Panc1 (cell line): ENCODE measurements around the gene EIF2S2. TPM values are rescaled to one million over a fixed set of nuclear protein-coding genes. Genes with fewer than 3 reads are reported as not detected.
"Not testable (repeated sequence)": the region's sequence is repeated elsewhere in the genome, so short reads cannot be mapped to it uniquely, and the experiment has no call there.

Source experiments
- ATAC-seq: fragments of 200-7000 bp; cut with Tn5 transposase; 2 replicates; pipeline ENCODE4 v1.9.1; 2020; ENCODE audit warnings: mild to moderate bottlenecking, moderate library complexity
- BruUV-seq: library from RNA; stranded (reverse); fragments of 400-500 nt; replicated peaks from 2 replicates; lab custom pipeline; 2021; lab: Mats Ljungman, UMichigan
- CTCF ChIA-PET: fragments of 300-600 bp; sonication (Branson Sonifier 250); formaldehyde crosslinking; loops from one replicate; lab custom pipeline; 2022; ENCODE audit warnings: antibody characterized with exemption; lab: Charles Lee
- POLR2A ChIA-PET: fragments of 300-600 bp; sonication (Branson Sonifier 250); formaldehyde crosslinking; loops from one replicate; lab custom pipeline; 2022; ENCODE audit warnings: antibody characterized with exemption; lab: Charles Lee
- DNase-seq: peaks from one replicate; pipeline ENCODE4 v3.0.0-alpha.2; 2010; ENCODE audit warnings: low read depth, low spot score
- H3K27ac ChIP-seq: 2 replicates; pipeline ENCODE4 v1.5.1; 2011; ENCODE audit warnings: mild to moderate bottlenecking, low read length, inconsistent platforms
- H3K27me3 ChIP-seq: fragments of 200-500 bp; sonication (Bioruptor generic); 2 replicates; pipeline ENCODE4 v1.6.0; 2014; ENCODE audit warnings: low read length, inconsistent platforms; ENCODE audit not compliant: control insufficient read depth, insufficient read depth
- H3K36me3 ChIP-seq: fragments of 200-500 bp; sonication (Bioruptor generic); 2 replicates; pipeline ENCODE4 v1.5.1; 2014; ENCODE audit warnings: inconsistent platforms, mild to moderate bottlenecking, low read length, moderate library complexity; ENCODE audit not compliant: control insufficient read depth, insufficient read depth
- H3K4me1 ChIP-seq: 2 replicates; pipeline ENCODE4 v1.5.1; 2011; ENCODE audit warnings: inconsistent platforms, mild to moderate bottlenecking, low read length, moderate library complexity; ENCODE audit not compliant: control insufficient read depth, insufficient read depth
- H3K4me3 ChIP-seq, 2 experiments: 2 replicates each; pipeline ENCODE4 v1.5.1; 2011 to 2012; ENCODE audit warnings: low read depth in 2 of 2, low read length in 2 of 2, mild to moderate bottlenecking in 2 of 2, inconsistent platforms in 1 of 2, moderate library complexity in 1 of 2
- H3K9me3 ChIP-seq: fragments of 200-500 bp; sonication (Bioruptor generic); 2 replicates; pipeline ENCODE4 v1.5.1; 2014; ENCODE audit warnings: low read depth, mild to moderate bottlenecking, inconsistent platforms, low read length, moderate library complexity; ENCODE audit not compliant: control insufficient read depth, insufficient read depth
- CTCF ChIP-seq: fragments of 450-650 bp; IDR thresholded peaks from 2 replicates; pipeline ENCODE4 v1.5.1; 2017; ENCODE audit warnings: mild to moderate bottlenecking
- POLR2AphosphoS5 ChIP-seq: IDR thresholded peaks from 2 replicates; pipeline ENCODE4 v1.6.1; 2012; ENCODE audit warnings: mild to moderate bottlenecking, low read depth, low read length, moderate library complexity
- REST ChIP-seq, 2 experiments: IDR thresholded peaks; 2 replicates each; pipeline ENCODE4 v1.6.1; 2011 to 2012; ENCODE audit warnings: low read depth in 2 of 2, control low read depth in 1 of 2, low read length in 1 of 2, mild to moderate bottlenecking in 1 of 2, moderate library complexity in 1 of 2; ENCODE audit not compliant: insufficient read depth in 1 of 2
- SIN3A ChIP-seq: IDR thresholded peaks from 2 replicates; pipeline ENCODE4 v1.6.1; 2012; ENCODE audit warnings: low read depth, mild to moderate bottlenecking, low read length, moderate library complexity, borderline replicate concordance; ENCODE audit not compliant: insufficient read depth
- TCF7L2 ChIP-seq: IDR thresholded peaks from 2 replicates; pipeline ENCODE4 v1.6.1; 2011; ENCODE audit warnings: mild to moderate bottlenecking, low read depth, low read length, inconsistent platforms
- in situ Hi-C: cut with HindIII; loops from 2 replicates; pipeline ENCODE4 v1.10.0; 2016; ENCODE audit warnings: low sequenced_read_pairs, low pct_unique_long_range_greater_than_20kb
- intact Hi-C: fragments of 100-400 bp; cut with micrococcal nuclease; formaldehyde crosslinking; loops from one replicate; pipeline ENCODE4 v1.10.0; 2022; ENCODE audit not compliant: unreplicated experiment
- total RNA-seq: library from RNA; stranded (reverse); gene quantifications from one replicate; pipeline ENCODE4 v1.2.1, GENCODE V29; 2021; ENCODE audit not compliant: unreplicated experiment

The EIF2S2 gene
- total RNA-seq, 1 experiment from 2014 or later = 82.0 TPM

DNA sequence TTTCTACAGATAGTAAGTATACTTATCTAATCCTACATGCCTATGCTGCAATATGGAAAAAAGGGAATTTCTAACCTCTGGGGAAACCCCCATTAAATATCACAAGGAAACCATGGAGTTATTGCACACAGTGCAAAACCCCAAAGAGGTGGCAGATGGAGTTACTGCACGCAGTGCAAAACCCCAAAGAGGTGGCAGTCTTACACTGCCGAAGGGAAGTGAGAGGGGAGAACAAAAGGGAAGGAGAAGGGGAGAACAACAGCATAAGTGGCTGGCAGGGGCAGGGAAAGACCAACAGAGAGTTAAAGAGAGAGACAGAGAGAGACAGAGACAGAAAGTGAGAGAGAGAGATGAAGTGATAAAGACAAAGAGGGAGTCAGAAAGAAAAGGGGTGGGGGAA is 43.8 kb upstream of the EIF2S2 start:
- DNase-seq (no peak), ATAC-seq (no peak)
- Histone ChIP-seq H3K27ac (no peak overlapping the region), H3K4me1 (no peaks in the 10 kb centered on the region), H3K9me3 (no peaks in the 10 kb centered on the region), H3K36me3 (no peaks in the 10 kb centered on the region), H3K4me3 (no peak overlapping the region), H3K27me3 (no peaks in the 10 kb centered on the region)
- intact Hi-C loops = no loop called here
- in situ Hi-C loops = no loop called here
- BruUV-seq = no TSS peak
- ChIA-PET POLR2A (no interaction called here), CTCF (no interaction called here)
- TF ChIP-seq POLR2AphosphoS5 (no peak), SIN3A (no peak), CTCF (no peak), REST (IDR thresholded peaks at IDR 0.05; ENCODE audit: insufficient read depth in 1 of 2, low read depth in 2 of 2, low read length in 1 of 2) (no peak), TCF7L2 (no peak)

GRCh38 chr20:34153169-34153568 is 41.1 kb upstream of the EIF2S2 start:
- H3K4me3 ChIP-seq, CTCF ChIA-PET, BruUV-seq, DNase-seq, POLR2A ChIA-PET, H3K4me1 ChIP-seq, ATAC-seq, in situ Hi-C loops, H3K27ac ChIP-seq, H3K27me3 ChIP-seq, H3K9me3 ChIP-seq, intact Hi-C loops, H3K36me3 ChIP-seq: not testable (repeated sequence)

DNA sequence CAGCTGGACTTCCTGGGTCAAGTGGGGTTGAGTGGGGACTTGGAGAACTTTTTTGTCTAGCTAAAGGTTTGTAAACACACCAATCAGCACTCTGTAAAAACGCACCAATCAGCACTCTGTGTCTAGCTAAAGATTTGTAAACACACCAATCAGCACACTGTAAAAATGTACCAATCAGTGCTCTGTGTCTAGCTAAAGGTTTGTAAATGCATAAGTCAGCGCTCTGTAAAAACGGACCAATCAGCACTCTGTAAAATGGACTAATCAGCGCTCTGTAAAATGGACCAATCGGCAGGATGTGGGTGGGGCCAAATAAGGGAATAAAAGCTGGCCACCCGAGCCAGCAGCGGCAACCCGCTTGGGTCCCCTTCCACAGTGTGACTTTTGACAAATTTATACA is 40.0 kb upstream of the EIF2S2 start:
- H3K9me3 ChIP-seq, BruUV-seq, H3K27me3 ChIP-seq, in situ Hi-C loops, CTCF ChIA-PET, H3K27ac ChIP-seq, POLR2A ChIA-PET, H3K4me1 ChIP-seq, H3K36me3 ChIP-seq, intact Hi-C loops, ATAC-seq, H3K4me3 ChIP-seq, DNase-seq: not testable (repeated sequence)
